Esophagus squamous epithelium (tissue), 4 donors: ENCODE results near the gene MIEN1.

ENCODE experiments used
- POLR2A ChIP-seq, 4 donors: fragments of 450-650 bp; IDR thresholded peaks; one replicate each; pipeline ENCODE4 v1.6.1; 2017; ENCODE audit warnings: antibody characterized with exemption in 4 of 4, mild to moderate bottlenecking in 4 of 4, moderate library complexity in 3 of 4
- TF ChIP-seq, protein P1 (sequence below), 6 experiments: fragments of 450-650 bp in 4 of 6; fragments of 200-600 bp in 2 of 6; sonication (generic) in 2 of 6; IDR thresholded peaks; one replicate each; pipeline ENCODE4 v1.5.1; 2016 to 2019; ENCODE audit warnings: antibody characterized with exemption in 6 of 6, mild to moderate bottlenecking in 4 of 6, moderate library complexity in 4 of 6

DNA sequence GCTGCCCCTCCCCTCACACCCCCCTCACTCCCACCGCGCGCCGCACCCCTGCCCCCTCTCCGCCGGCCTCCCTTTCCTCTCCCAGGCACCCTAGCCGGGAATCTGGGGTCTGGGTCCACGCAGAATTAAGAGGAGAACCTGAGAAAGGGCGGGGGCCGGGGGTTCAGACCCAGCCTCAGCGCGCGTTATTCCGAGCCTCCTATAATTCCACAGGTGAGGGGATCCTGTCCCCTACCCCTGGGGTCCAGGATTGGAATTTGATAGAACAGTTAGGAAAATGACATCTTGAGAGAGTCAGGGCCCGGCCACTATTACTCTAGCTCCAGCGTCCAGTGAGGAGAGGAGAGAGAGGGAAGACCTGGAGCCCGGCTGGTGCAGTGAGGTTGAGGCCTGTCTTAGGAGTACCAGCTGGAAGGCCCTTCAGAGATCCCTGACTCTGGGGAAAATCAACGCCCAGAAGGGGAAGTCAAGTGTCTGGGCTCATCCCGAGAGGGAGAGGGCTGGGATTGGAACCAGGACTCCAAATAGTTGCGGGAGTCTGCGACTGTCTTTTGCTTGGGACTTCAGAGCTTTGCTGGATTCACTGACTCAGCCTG lies 24.7 kb upstream of the MIEN1 start:
- no peak for TF ChIP-seq POLR2A (IDR thresholded peaks at IDR 0.05)
- TF ChIP-seq, protein P1, sequence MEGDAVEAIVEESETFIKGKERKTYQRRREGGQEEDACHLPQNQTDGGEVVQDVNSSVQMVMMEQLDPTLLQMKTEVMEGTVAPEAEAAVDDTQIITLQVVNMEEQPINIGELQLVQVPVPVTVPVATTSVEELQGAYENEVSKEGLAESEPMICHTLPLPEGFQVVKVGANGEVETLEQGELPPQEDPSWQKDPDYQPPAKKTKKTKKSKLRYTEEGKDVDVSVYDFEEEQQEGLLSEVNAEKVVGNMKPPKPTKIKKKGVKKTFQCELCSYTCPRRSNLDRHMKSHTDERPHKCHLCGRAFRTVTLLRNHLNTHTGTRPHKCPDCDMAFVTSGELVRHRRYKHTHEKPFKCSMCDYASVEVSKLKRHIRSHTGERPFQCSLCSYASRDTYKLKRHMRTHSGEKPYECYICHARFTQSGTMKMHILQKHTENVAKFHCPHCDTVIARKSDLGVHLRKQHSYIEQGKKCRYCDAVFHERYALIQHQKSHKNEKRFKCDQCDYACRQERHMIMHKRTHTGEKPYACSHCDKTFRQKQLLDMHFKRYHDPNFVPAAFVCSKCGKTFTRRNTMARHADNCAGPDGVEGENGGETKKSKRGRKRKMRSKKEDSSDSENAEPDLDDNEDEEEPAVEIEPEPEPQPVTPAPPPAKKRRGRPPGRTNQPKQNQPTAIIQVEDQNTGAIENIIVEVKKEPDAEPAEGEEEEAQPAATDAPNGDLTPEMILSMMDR (IDR thresholded peaks at IDR 0.05) = no peak
